GM18951 (cell line): Measurements from ENCODE around the gene LRRC37B.
"Not testable (repeated sequence)": the region's sequence is repeated elsewhere in the genome, so short reads cannot be mapped to it uniquely, and the experiment has no call there.

Source experiments
- POLR2A ChIP-seq: IDR thresholded peaks from 4 replicates; pipeline ENCODE4 v1.6.1; 2011; ENCODE audit warnings: mild to moderate bottlenecking; ENCODE audit not compliant: insufficient read length, insufficient read depth; ENCODE audit errors: extremely low read depth
- in situ Hi-C: fragments of 300-500 bp; cut with MboI; formaldehyde crosslinking; loops from one replicate; pipeline ENCODE4 v1.12.0; 2022; ENCODE audit warnings: low sequenced_read_pairs, mixed read lengths, inconsistent platforms; ENCODE audit not compliant: unreplicated experiment

The LRRC37B gene

DNA sequence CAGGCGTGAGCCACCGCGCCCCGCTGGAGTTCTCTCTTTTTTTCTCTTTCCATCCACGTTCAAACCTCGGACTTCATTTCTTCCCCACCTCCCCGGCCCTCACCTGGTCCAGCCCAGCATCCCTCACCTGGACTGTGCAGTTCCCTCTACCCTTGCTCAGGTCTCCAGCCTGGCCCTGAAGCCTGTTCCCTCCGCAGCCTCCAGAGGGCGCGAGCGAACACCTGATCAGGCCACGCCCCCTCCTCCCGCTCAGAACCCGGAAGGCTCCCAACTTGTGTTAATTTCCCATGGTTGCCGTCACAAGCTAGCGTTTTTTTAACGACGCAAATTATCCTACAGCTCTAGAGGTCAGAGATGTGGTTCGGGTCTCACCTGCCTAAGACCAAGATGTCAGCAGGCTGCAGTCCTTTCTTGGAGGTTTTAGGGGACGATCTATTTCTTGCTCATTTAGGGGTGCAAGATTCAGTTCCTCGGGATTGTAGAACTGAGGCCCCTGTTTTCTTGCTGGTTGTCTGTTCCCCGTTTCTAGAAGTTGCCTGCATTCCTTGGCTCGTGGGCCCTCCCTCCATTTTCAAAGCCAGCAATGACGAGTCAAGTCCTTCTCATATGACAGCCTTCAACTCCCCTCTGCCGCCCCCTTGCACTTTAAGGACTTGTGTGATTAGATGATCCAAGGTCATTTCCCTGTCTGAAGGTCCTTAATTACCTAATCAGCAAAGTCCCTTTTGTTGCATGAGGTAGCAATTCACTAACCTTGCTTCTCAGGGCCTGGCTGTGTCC, 59.9 kb downstream of the LRRC37B start:
- in situ Hi-C loops = not testable (repeated sequence)

DNA sequence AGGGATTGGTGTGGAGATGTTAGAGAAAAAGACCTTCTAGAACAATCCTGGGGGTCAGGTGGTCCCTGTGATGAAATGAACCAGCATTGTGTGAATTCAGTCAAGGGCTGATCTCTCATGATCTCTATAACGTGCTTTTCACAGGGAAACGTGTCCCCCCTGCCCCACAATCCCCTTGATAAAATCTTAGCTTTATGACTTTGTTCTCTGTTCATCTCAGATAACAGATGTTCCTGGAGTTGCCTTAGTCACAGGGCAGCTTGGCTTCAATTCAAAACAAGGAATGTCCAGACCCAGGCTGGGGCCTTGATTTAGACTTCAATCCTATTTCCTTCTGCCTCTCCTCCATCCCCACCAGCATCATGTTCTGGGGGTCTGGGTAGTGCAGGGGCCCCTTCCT, 61.9 kb downstream of the LRRC37B start:
- in situ Hi-C loops = not testable (repeated sequence)

DNA sequence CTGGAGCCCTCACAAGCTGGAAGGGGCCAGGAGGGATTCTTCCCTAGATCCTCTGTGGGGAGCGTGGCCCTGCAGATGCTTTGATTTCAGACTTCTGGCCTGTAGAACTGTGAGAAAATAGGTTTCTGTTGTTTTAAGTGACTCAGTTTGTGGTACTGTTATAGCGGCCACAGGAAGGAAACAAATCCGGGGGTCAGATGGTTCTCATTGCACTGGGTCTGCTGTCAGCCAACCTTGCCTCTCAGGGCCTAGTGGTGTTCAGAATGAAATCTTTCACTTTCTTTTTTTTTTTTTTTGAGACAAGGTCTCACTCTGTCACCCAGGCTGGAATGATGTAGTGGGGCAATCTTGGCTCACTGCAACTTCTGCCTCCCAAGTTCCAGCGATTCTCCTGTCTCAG, 64.8 kb downstream of the LRRC37B start:
- in situ Hi-C loops = not testable (repeated sequence)

DNA sequence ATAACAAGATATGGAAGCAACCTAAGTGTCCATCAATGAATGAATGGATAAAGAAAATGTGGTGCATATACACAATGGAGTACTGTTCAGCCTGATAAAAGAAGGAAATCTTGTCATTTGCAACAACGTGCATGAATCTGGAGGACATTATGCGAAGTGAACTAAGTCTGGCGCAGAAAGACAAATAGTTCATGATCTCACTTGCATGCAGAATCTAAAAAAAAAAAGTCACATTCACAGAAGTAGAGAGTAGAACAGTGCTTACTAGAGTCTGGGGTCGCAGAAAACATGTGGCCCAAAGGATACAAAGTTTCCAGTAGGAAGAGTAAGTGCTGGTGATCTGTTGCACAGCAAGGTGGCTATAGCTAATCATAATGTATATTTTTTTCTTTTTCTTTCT, 65.9 kb downstream of the LRRC37B start:
- in situ Hi-C loops = not testable (repeated sequence)

DNA sequence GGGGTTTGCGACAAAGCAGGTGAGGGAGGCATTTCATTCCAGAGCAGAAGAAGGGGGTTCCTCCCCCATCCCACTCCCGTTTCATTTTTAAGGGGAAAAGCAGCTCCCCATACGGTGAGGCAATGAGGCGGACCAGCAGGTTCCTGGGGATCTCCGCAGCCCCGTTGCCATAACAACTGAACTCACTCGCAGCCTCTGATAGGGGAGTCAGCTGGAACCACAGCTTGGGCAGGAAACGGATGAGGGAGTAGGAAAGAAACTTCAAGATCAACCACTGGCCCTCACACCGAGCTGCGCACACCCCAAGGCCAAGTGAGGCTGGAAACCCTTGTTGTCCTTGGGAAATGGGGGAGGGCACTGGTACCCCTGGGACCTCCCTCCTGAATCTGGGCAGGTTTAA, 72.6 kb downstream of the LRRC37B start:
- in situ Hi-C loops = loop anchor here (5.0 kb wide), 1 partner anchor 1417 kb away; no protein-coding TSS in a partner anchor

DNA sequence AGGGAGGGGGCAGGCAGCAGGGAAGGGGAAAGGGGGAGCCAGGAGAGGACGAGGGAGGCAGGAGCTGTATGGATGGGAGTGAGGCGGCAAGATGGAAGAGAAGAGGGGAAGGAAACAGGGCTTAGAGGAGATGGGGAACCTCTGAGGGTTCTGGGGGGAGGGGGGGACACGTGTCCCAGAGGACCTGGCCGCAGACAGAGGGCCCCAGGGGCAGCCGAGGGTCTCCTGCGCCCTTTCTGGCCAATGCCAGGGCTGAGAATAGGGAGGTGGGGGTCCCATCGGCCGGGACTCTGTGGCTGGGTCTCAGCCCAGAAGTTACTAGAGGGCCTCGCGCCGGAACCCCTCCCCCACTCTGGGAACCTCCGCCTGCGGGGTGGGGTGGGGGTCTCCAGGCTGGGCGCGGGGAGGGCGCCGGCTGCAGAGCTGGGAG, 76.4 kb downstream of the LRRC37B start:
- in situ Hi-C loops = not testable (repeated sequence)

DNA sequence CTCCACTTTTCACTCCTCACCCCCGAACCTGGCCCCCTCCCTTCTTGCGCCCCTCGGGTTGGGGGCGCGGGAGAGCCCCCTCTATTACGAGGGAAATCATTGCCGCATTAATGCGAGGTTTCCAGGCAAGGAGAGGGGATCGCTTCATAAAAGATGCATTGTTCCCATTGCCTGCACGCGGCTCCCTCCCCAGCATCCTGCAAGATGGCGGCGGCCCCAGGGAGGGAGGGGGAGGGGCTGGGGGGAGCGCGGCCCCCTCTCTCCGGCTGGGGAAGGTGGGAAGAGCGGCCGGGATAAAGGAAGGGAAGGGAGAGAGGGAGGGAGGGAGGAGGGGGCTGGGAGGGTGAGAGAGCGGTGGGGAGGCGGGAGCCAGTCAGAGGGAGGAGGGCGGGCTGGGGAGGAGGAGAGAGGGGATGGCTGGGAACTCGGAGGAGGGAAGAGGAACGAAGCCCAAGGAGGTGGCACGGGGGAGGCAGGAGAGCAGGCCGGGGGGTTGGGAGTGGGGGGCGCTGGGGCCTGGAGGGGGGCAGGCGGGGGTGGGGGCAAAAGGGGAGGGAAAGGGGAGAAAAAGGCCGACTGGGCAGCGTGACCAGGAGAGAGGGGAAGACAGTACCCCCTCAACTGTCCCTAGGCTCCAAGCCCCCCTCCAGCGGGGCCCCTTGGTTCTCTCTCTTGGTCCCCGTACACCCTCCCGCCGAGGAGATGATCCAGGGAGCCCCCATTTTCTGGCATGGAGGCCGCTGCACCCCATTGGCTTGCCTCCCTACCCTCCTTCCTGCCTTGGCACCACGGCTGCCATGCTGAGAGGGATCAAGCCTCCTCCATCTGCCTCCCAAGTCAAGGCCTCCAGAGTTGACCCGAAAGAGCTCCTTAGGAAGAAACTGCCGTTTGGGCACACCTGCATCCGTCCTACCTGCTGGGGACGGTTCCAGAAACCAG, 77.1 kb downstream of the LRRC37B start:
- in situ Hi-C loops = not testable (repeated sequence)

DNA sequence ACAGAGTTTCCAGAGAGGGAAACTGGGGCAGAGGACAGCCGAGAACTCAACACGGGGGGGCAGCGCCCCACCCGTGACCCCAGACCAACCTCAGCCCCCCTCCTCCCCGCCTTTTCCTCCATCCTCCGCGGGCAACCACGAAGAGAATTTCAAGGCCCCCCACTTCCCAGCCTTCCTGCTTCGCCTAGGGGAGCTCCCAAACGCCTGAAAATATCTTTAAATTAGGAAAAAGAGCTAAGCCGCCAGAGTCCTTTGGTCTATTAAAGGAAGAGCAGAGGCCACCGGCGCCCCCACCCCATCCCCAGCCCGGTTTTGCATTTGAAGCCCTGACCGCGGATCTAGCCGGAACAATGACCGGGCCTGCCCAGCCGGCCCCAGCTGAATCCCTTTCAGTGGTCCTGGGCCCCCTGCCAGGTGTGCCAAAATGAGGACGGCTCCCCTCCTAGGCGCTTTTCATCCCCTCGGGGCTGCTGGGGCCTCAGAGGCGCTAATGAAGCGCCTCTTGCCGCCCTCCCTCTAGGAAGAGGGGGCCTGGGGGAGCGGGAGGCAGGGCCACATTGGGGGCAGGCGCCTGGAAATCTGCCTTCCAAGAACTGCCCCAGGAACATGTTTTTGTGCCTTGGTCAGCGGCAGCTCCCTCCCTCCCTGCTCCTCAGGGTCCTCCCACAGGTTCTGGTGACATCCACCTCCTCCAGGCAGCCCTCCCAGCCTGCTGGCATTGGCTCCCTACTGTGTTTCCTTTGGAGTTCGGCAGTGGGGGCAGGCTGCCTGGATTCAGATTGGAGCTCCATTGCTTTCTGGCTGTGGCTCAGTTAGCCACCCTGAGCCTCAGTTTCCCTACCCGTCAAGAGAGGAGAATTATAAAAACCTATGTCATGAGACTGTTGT, 78.0 kb downstream of the LRRC37B start:
- in situ Hi-C loops = not testable (repeated sequence)

DNA sequence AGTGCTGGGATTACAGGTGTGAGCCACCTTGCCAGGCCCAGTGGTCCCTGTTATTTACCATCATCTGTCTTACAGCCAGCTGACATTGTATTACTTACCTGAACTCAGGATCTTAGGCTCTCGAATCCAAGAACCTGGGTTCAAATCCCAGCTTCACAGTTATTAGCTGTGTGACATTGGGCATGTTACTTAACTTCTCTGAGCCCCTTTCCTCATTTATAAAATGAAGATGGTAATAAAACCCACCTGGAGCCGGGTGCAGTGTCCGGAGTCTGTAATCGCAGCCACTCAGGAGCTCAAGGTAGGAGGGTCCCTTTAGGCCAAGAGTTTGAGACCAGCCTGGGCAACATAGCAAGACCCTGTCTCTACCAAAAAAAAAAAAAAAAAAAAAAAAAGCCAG, 79.7 kb downstream of the LRRC37B start:
- in situ Hi-C loops = not testable (repeated sequence)

DNA sequence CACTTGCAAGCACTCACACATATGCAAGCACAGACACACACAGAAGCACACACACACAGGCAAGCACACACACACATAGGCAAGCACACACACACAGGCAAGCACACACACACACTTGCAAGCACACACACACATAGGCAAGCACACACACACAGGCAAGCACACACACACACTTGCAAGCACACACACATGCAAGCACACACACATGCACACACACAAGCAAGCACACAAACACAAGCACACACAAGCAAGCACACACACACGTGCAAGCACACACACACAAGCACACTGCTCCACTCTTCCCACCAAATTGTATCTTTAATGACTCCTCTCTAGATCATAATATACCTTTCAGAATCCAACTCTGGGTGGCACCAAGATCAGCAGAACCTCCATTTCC, 84.9 kb downstream of the LRRC37B start:
- in situ Hi-C loops = not testable (repeated sequence)

DNA sequence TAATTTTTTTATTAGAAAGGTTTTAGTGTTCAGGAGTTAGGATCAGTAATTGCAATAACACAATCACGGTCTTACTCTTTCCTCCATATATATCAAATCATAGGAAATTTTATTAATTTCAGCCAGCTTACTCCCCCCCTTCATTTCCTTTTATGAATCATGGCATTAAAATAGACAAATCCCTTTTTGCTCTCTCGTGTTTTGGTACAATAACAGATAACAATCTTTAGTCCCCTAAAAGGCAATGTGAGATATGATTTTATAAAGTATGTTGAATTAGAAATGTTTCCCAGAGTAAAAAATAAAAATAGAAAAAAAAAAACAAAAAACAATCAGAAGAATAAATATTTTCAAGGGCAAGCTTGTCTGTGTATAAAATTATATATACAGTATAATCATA, 92.5 kb downstream of the LRRC37B start:
- TF ChIP-seq POLR2A = no peak
- in situ Hi-C loops = no loop called here

DNA sequence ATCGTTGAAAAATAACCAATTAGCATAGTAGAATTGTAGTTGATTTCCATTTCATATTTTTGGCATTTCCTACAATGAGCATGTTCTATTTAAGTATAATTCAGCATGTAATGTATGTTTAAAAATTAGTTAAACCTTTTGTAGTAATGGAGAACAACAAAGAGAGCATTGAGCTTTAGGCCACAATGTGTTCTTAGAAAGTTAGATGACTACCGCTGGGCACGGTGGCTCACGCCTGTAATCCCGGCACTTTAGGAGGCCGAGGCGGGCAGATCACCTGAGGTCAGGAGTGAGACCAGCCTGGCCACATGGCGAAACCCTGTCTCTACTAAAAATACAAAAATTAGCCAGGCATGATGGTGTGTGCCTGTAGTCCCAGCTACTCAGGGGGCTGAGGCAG, 93.1 kb downstream of the LRRC37B start:
- in situ Hi-C loops = not testable (repeated sequence)

DNA sequence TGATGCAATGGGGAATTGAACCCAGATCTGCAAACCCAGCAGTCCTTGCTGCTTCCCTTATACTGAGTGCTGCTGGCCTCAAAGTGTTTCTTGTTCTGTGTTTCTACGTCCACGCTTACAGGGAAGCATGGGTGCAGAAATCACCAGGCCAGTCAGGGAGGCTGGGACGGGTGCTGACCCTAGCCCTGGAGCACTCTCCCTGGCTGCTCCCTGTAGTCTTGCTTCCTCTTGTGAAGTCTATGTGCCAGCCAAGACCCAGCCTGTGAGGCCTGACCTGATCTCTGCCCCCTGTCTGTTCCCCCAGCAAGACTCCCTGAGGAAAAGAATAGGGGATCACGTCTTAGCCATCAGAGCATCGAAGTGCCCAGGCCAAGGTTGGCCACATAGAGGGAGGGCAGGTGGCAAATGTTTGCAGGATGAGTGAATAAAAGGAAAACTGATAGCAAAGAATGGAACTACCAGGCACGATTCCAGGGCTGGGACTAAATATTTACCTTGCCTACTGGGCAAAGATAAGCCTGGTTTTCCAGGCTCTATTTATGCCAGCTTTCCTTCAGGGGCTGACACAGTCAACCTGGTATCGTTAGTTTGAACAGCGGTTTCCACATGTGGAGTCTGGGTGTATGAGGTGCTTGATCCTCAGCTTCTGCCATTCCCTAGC, 93.9 kb downstream of the LRRC37B start:
- in situ Hi-C loops = no loop called here
- no peak for TF ChIP-seq POLR2A

DNA sequence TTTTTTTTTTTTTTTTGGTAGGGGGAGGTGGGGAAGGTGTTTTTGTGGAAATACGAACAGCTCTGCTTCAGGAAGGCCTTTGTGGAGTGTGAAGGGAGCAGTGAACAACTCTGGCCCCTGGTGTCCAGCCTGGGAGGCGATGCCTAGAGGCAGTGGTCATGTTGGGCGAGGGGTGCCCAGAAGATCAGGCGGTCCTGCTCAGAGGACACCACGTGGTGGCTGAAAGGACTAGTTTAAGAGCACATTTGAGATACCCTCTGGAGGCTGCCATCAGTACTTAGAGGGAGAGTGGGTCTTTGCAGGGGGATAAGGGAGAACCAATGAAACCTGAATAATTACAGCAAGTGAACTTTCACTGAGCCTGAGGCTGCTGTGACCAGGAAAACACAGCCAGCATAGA, 95.0 kb downstream of the LRRC37B start:
- in situ Hi-C loops = no loop called here

More for the DNA sequence above, 95.0 kb downstream of the LRRC37B start:
- no peak for TF ChIP-seq POLR2A
